OCI-LY7 (cell line): Measurements from ENCODE around the gene CCDC81. TPM values are rescaled to one million over a fixed set of nuclear protein-coding genes. Genes with fewer than 3 reads are reported as not detected.

Experiments used
- BruUV-seq: library from RNA; stranded (reverse); fragments of 400-500 nt; replicated peaks from 2 replicates; lab custom pipeline; 2021; lab: Mats Ljungman, UMichigan
- CTCF ChIA-PET: fragments of 300-600 bp; sonication (Branson Sonifier 250); formaldehyde crosslinking; loops from one replicate; lab custom pipeline; 2022; ENCODE audit warnings: antibody characterized with exemption; ENCODE audit not compliant: unreplicated experiment; lab: Charles Lee
- POLR2A ChIA-PET: fragments of 300-600 bp; sonication (Branson Sonifier 250); formaldehyde crosslinking; loops from one replicate; lab custom pipeline; 2022; ENCODE audit warnings: antibody characterized with exemption; lab: Charles Lee
- DNase-seq: peaks from one replicate; pipeline ENCODE4 v3.0.0-alpha.2; 2015; ENCODE audit warnings: low spot score
- H2AFZ ChIP-seq: fragments of 200-600 bp; sonication (generic), shearing (Covaris generic); 2 replicates; pipeline ENCODE4 v1.6.1; 2014; ENCODE audit warnings: mild to moderate bottlenecking, antibody characterized with exemption, low read length, moderate library complexity
- H3K27ac ChIP-seq: fragments of 200-600 bp; sonication (generic); 2 replicates; pipeline ENCODE4 v1.5.1; 2014; ENCODE audit warnings: mixed run types, low read depth, mild to moderate bottlenecking, moderate library complexity, low read length, inconsistent platforms; ENCODE audit not compliant: poor library complexity, severe bottlenecking
- H3K36me3 ChIP-seq: fragments of 200-600 bp; sonication (generic); 2 replicates; pipeline ENCODE4 v1.6.1; 2014; ENCODE audit warnings: mild to moderate bottlenecking, antibody characterized with exemption, low read length, moderate library complexity, mixed read lengths; ENCODE audit not compliant: insufficient read depth
- H3K4me1 ChIP-seq: fragments of 200-600 bp; sonication (generic); 2 replicates; pipeline ENCODE4 v1.5.1; 2014; ENCODE audit warnings: mild to moderate bottlenecking, low read length; ENCODE audit not compliant: insufficient read depth, poor library complexity, severe bottlenecking
- H3K4me2 ChIP-seq: fragments of 200-600 bp; sonication (generic); 2 replicates; pipeline ENCODE4 v1.6.1; 2014; ENCODE audit warnings: mild to moderate bottlenecking, low read length
- H3K4me3 ChIP-seq: fragments of 200-600 bp; sonication (generic); 2 replicates; pipeline ENCODE4 v1.5.1; 2014; ENCODE audit warnings: mild to moderate bottlenecking, low read depth, low read length; ENCODE audit not compliant: poor library complexity, severe bottlenecking
- H3K79me2 ChIP-seq: fragments of 200-600 bp; sonication (generic); 2 replicates; pipeline ENCODE4 v1.6.1; 2016; ENCODE audit warnings: low read depth, mild to moderate bottlenecking, low read length, moderate library complexity, mixed read lengths; ENCODE audit not compliant: insufficient read depth
- H3K9me2 ChIP-seq: fragments of 200-600 bp; sonication (generic); 2 replicates; pipeline ENCODE4 v1.6.1; 2016; ENCODE audit warnings: mild to moderate bottlenecking, low read length, mixed read lengths; ENCODE audit not compliant: insufficient read depth
- H3K9me3 ChIP-seq: fragments of 200-600 bp; sonication (generic); 2 replicates; pipeline ENCODE4 v1.6.1; 2014; ENCODE audit warnings: mild to moderate bottlenecking, mixed run types, low read length, mixed read lengths
- H4K20me1 ChIP-seq: fragments of 200-600 bp; sonication (generic); 2 replicates; pipeline ENCODE4 v1.6.1; 2014; ENCODE audit warnings: mild to moderate bottlenecking, antibody characterized with exemption, low read length, moderate library complexity, mixed read lengths; ENCODE audit not compliant: insufficient read depth
- CTCF ChIP-seq: fragments of 200-600 bp; sonication (generic); conservative IDR thresholded peaks from 2 replicates; pipeline ENCODE4 v1.5.1; 2014; ENCODE audit warnings: mild to moderate bottlenecking, antibody characterized with exemption, low read length, moderate library complexity, mixed read lengths
- EZH2phosphoT487 ChIP-seq: fragments of 200-600 bp; sonication (generic); IDR thresholded peaks from 2 replicates; pipeline ENCODE4 v1.6.1; 2018; ENCODE audit warnings: low read depth, borderline replicate concordance, mild to moderate bottlenecking, mixed run types, antibody characterized with exemption, low read length, moderate library complexity, mixed read lengths
- intact Hi-C: fragments of 100-400 bp; cut with micrococcal nuclease; formaldehyde crosslinking; loops from one replicate; pipeline ENCODE4 v1.10.0; 2022; ENCODE audit not compliant: unreplicated experiment
- total RNA-seq, 2 experiments: library from RNA; depleted of rRNA in 1 of 2; stranded (reverse); fragments of >200 nt in 1 of 2; shearing (Covaris generic) in 1 of 2; gene quantifications; 2 replicates each; pipeline ENCODE4 v1.2.3, GENCODE V29; 2014 to 2022

CCDC81 gene
- total RNA-seq, 2 experiments from 2014 or later, result 0.41 to 1.0 TPM

GRCh38 chr11:86469491-86470388 is 95.1 kb downstream of the CCDC81 start:
- H3K9me2 ChIP-seq, result no peaks in the 10 kb centered on the region
- TF ChIP-seq EZH2phosphoT487, result no peak
- TF ChIP-seq CTCF, result no peak
- no peaks in the 10 kb centered on the region for H4K20me1 ChIP-seq
- no peak overlapping the region for H3K4me2 ChIP-seq
- H2AFZ ChIP-seq, result no peak overlapping the region
- H3K36me3 ChIP-seq, result no peaks in the 10 kb centered on the region
- H3K4me3 ChIP-seq, result no peak overlapping the region
- H3K4me1 ChIP-seq, result no peaks in the 10 kb centered on the region
- DNase-seq, result no peak
- H3K79me2 ChIP-seq, result no peaks in the 10 kb centered on the region
- BruUV-seq, result no TSS peak
- intact Hi-C loops, result no loop called here
- H3K9me3 ChIP-seq, result no peaks in the 10 kb centered on the region
- H3K27ac ChIP-seq, result no peak overlapping the region
- POLR2A ChIA-PET, result no interaction called here
- CTCF ChIA-PET, result interaction anchor here (1.2 kb wide), 1 partner anchor 14 kb away, joined by 3 read pairs; no protein-coding TSS in a partner anchor

Other genes with a start within 250 kb of the CCDC81 start
- gene EED, start 130.1 kb upstream of the CCDC81 start, total RNA-seq (2014; rRNA removed; shearing (Covaris generic)), result 25.2 and 30.4 TPM in 2 replicates
- 34.4 and 40.2 TPM in 2 replicates for gene EED, start 130.1 kb upstream of the CCDC81 start, total RNA-seq (2022)
- 22.2 and 34.9 TPM in 2 replicates for gene HIKESHI, start 72.6 kb upstream of the CCDC81 start, total RNA-seq (2014; rRNA removed; shearing (Covaris generic))
- 43.9 and 48.6 TPM in 2 replicates for gene HIKESHI, start 72.6 kb upstream of the CCDC81 start, total RNA-seq (2022)